HEK293 (cell line): ENCODE data around the gene SLC26A8.
"Not testable (repeated sequence)": the region's sequence is repeated elsewhere in the genome, so short reads cannot be mapped to it uniquely, and the experiment has no call there.

Source experiments
- HOXA7 ChIP-seq: sonication (generic); formaldehyde crosslinking; IDR thresholded peaks from 2 replicates; pipeline ENCODE4 v1.8.1; 2022; ENCODE audit warnings: missing genetic modification reagents, borderline replicate concordance
- SALL2 ChIP-seq: fragments of 450-650 bp; formaldehyde crosslinking; IDR thresholded peaks from 2 replicates; pipeline ENCODE4 v1.5.0; 2017; ENCODE audit warnings: missing biosample characterization, mild to moderate bottlenecking, missing genetic modification characterization, borderline replicate concordance
- ZNF155 ChIP-seq: fragments of 450-650 bp; formaldehyde crosslinking; IDR thresholded peaks from 2 replicates; pipeline ENCODE4 v1.5.1; 2016; ENCODE audit warnings: missing biosample characterization, missing genetic modification characterization
- ZNF24 ChIP-seq: fragments of 450-650 bp; formaldehyde crosslinking; IDR thresholded peaks from 2 replicates; pipeline ENCODE4 v1.5.1; 2016; ENCODE audit warnings: missing biosample characterization, missing genetic modification characterization
- ZNF394 ChIP-seq: fragments of 450-650 bp; formaldehyde crosslinking; IDR thresholded peaks from 2 replicates; pipeline ENCODE4 v1.5.1; 2016; ENCODE audit warnings: missing biosample characterization, missing genetic modification characterization, mild to moderate bottlenecking, moderate library complexity, borderline replicate concordance
- ZNF785 ChIP-seq: fragments of 450-650 bp; formaldehyde crosslinking; IDR thresholded peaks from 2 replicates; pipeline ENCODE4 v1.5.1; 2016; ENCODE audit warnings: missing biosample characterization, missing genetic modification characterization
- TF ChIP-seq, protein P1 (sequence below): fragments of 450-650 bp; formaldehyde crosslinking; IDR thresholded peaks from 2 replicates; pipeline ENCODE4 v1.5.1; 2016; ENCODE audit warnings: missing biosample characterization, missing genetic modification characterization
- TF ChIP-seq, protein P2 (sequence below): fragments of 450-650 bp; formaldehyde crosslinking; IDR thresholded peaks from 2 replicates; pipeline ENCODE4 v1.5.1; 2016; ENCODE audit warnings: missing biosample characterization, missing genetic modification characterization, low read depth
- TF ChIP-seq, protein P3 (sequence below): fragments of 450-650 bp; formaldehyde crosslinking; IDR thresholded peaks from 2 replicates; pipeline ENCODE4 v1.5.1; 2016; ENCODE audit warnings: missing biosample characterization, missing genetic modification characterization

DNA sequence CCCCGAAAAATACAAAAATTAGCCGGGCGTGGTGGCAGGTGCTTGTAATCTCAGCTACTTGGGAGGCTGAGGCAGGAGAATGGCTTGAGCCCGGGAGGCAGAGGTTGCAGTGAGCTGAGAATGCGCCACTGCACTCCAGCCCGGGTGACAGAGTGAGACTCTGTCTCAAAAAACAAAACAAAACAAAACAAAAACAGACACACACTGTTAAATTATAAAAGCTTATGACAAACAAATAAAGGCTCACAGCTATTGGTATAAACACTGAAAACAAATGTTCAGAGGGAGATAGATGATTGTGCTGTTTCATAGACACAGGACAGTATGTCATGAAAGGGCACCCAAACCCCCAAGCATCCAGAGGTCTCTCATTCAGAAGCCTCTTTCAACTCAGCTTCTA lies 107.5 kb downstream of the SLC26A8 start:
- TF ChIP-seq, protein P1, sequence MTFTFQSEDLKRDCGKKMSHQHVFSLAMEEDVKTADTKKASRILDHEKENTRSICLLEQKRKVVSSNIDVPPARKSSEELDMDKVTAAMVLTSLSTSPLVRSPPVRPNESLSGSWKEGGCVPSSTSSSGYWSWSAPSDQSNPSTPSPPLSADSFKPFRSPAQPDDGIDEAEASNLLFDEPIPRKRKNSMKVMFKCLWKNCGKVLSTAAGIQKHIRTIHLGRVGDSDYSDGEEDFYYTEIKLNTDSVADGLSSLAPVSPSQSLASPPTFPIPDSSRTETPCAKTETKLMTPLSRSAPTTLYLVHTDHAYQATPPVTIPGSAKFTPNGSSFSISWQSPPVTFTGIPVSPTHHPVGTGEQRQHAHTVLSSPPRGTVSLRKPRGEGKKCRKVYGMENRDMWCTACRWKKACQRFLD: not testable (repeated sequence)
- not testable (repeated sequence) for TF ChIP-seq HOXA7 (CRISPR knock-in tag); ZNF785; ZNF155 (tag by site-specific recombination); ZNF394 (tag by site-specific recombination); ZNF24 (tag by site-specific recombination); SALL2
- TF ChIP-seq, protein P2, sequence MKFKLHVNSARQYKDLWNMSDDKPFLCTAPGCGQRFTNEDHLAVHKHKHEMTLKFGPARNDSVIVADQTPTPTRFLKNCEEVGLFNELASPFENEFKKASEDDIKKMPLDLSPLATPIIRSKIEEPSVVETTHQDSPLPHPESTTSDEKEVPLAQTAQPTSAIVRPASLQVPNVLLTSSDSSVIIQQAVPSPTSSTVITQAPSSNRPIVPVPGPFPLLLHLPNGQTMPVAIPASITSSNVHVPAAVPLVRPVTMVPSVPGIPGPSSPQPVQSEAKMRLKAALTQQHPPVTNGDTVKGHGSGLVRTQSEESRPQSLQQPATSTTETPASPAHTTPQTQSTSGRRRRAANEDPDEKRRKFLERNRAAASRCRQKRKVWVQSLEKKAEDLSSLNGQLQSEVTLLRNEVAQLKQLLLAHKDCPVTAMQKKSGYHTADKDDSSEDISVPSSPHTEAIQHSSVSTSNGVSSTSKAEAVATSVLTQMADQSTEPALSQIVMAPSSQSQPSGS: not testable (repeated sequence)
- TF ChIP-seq, protein P3, sequence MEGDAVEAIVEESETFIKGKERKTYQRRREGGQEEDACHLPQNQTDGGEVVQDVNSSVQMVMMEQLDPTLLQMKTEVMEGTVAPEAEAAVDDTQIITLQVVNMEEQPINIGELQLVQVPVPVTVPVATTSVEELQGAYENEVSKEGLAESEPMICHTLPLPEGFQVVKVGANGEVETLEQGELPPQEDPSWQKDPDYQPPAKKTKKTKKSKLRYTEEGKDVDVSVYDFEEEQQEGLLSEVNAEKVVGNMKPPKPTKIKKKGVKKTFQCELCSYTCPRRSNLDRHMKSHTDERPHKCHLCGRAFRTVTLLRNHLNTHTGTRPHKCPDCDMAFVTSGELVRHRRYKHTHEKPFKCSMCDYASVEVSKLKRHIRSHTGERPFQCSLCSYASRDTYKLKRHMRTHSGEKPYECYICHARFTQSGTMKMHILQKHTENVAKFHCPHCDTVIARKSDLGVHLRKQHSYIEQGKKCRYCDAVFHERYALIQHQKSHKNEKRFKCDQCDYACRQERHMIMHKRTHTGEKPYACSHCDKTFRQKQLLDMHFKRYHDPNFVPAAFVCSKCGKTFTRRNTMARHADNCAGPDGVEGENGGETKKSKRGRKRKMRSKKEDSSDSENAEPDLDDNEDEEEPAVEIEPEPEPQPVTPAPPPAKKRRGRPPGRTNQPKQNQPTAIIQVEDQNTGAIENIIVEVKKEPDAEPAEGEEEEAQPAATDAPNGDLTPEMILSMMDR (tag by site-specific recombination): not testable (repeated sequence)
